K562 (cell line): Measurements from ENCODE around the gene MTERF2. TPM values are rescaled to one million over a fixed set of nuclear protein-coding genes. Genes with fewer than 3 reads are reported as not detected.

Source experiments
- ARID1B ChIP-seq: fragments of 450-650 bp; IDR thresholded peaks from 2 replicates; pipeline ENCODE4 v1.6.1; 2016; ENCODE audit warnings: antibody characterized with exemption, mild to moderate bottlenecking, inconsistent platforms
- ARNT ChIP-seq, 2 experiments: fragments of 450-650 bp; IDR thresholded peaks; 2 replicates each; pipeline ENCODE4 v1.6.1; 2016; ENCODE audit warnings: mild to moderate bottlenecking in 1 of 2
- BCL6 ChIP-seq: fragments of 250-450 bp; sonication (Bioruptor Pico); IDR thresholded peaks from 2 replicates; pipeline ENCODE4 v1.4.0; 2020
- C11orf30 ChIP-seq: fragments of 450-650 bp; IDR thresholded peaks from 2 replicates; pipeline ENCODE4 v1.6.1; 2016; ENCODE audit warnings: low read depth, mild to moderate bottlenecking
- HDAC1 ChIP-seq, 2 experiments: fragments of 450-650 bp; IDR thresholded peaks; 2 replicates each; pipeline ENCODE4 v1.6.1; 2016 to 2017; ENCODE audit warnings: inconsistent platforms in 1 of 2, mild to moderate bottlenecking in 1 of 2, moderate library complexity in 1 of 2
- KDM2B ChIP-seq: fragments of 250-450 bp; sonication (Bioruptor Pico); IDR thresholded peaks from 2 replicates; pipeline ENCODE4 v1.8.0; 2021; ENCODE audit warnings: mild to moderate bottlenecking, moderate library complexity
- L3MBTL2 ChIP-seq: fragments of 450-650 bp; IDR thresholded peaks from 2 replicates; pipeline ENCODE4 v1.6.1; 2016; ENCODE audit warnings: mild to moderate bottlenecking, moderate library complexity
- MYC ChIP-seq, 2 experiments: fragments of 250-450 bp in 1 of 2; sonication (Bioruptor Pico) in 1 of 2; IDR thresholded peaks; 2 replicates each; pipeline versions ENCODE4 v1.5.1 to v1.6.1; 2012 to 2021; ENCODE audit warnings: low read depth in 2 of 2, borderline replicate concordance in 1 of 2, improper control_type of control experiment in 1 of 2, low read length in 1 of 2, mild to moderate bottlenecking in 1 of 2, moderate library complexity in 1 of 2
- NKRF ChIP-seq: fragments of 450-650 bp; IDR thresholded peaks from 2 replicates; pipeline ENCODE4 v1.6.1; 2016; ENCODE audit warnings: borderline replicate concordance
- PCBP2 ChIP-seq: fragments of 200-400 bp; formaldehyde crosslinking; IDR thresholded peaks from 2 replicates; pipeline ENCODE4 v1.6.1; 2018; ENCODE audit warnings: low read length, low read depth, mild to moderate bottlenecking, moderate library complexity; ENCODE audit not compliant: poor library complexity, severe bottlenecking
- POLR2H ChIP-seq: IDR thresholded peaks from 2 replicates; pipeline ENCODE4 v1.6.1; 2016; ENCODE audit warnings: missing genetic modification characterization, low read depth, mild to moderate bottlenecking, control low read depth, missing compliant biosample characterization, moderate library complexity
- RAD21 ChIP-seq, 2 experiments: fragments of 250-450 bp in 1 of 2; fragments of 450-650 bp in 1 of 2; sonication (Bioruptor Pico) in 1 of 2; formaldehyde crosslinking in 1 of 2; IDR thresholded peaks in 1 of 2; conservative IDR thresholded peaks in 1 of 2; 2 replicates each; pipeline versions ENCODE4 v1.4.0 to v1.8.0; 2020 to 2022; ENCODE audit warnings: mild to moderate bottlenecking in 2 of 2, moderate library complexity in 1 of 2
- RB1 ChIP-seq: fragments of 450-650 bp; IDR thresholded peaks from 2 replicates; pipeline ENCODE4 v1.6.1; 2017; ENCODE audit warnings: low read depth, mild to moderate bottlenecking
- SP1 ChIP-seq: sonication (generic); formaldehyde crosslinking; IDR thresholded peaks from 2 replicates; pipeline ENCODE4 v1.8.1; 2022; ENCODE audit warnings: mild to moderate bottlenecking, missing genetic modification reagents
- TAF1 ChIP-seq: IDR thresholded peaks from 2 replicates; pipeline ENCODE4 v1.6.1; 2011; ENCODE audit warnings: mild to moderate bottlenecking, low read length, moderate library complexity; ENCODE audit not compliant: insufficient read depth, control insufficient read depth, severe bottlenecking; ENCODE audit errors: extremely low read depth
- TEAD1 ChIP-seq, 2 experiments: fragments of 450-650 bp in 1 of 2; sonication (generic) in 1 of 2; formaldehyde crosslinking; IDR thresholded peaks; 2 replicates each; pipeline versions ENCODE4 v1.4.0 to v1.8.0; 2020 to 2022; ENCODE audit warnings: mild to moderate bottlenecking in 2 of 2, missing genetic modification reagents in 1 of 2
- USF2 ChIP-seq: sonication (generic); formaldehyde crosslinking; IDR thresholded peaks from 2 replicates; pipeline ENCODE4 v1.5.0; 2020; ENCODE audit warnings: missing genetic modification reagents
- YY1 ChIP-seq, 3 experiments: IDR thresholded peaks; 2 replicates each; pipeline ENCODE4 v1.6.1; 2011; ENCODE audit warnings: low read length in 2 of 3, mild to moderate bottlenecking in 2 of 3, moderate library complexity in 2 of 3, borderline replicate concordance in 1 of 3, control low read depth in 1 of 3, low read depth in 1 of 3; ENCODE audit not compliant: insufficient read depth in 3 of 3, insufficient replicate concordance in 2 of 3, control insufficient read depth in 1 of 3, insufficient read length in 1 of 3; ENCODE audit errors: extremely low read depth in 1 of 3
- ZBTB9 ChIP-seq: fragments of 450-650 bp; formaldehyde crosslinking; IDR thresholded peaks from 2 replicates; pipeline ENCODE4 v1.4.0; 2020; ENCODE audit warnings: mild to moderate bottlenecking, moderate library complexity
- ZNF76 ChIP-seq: fragments of 250-450 bp; sonication (Bioruptor Pico); IDR thresholded peaks from 2 replicates; pipeline ENCODE4 v1.4.0; 2020; ENCODE audit warnings: mild to moderate bottlenecking, moderate library complexity, borderline replicate concordance
- ZNF778 ChIP-seq: fragments of 450-650 bp; formaldehyde crosslinking; IDR thresholded peaks from 2 replicates; pipeline ENCODE4 v1.4.0; 2020; ENCODE audit warnings: mild to moderate bottlenecking, moderate library complexity
- polyA plus RNA-seq, 8 experiments: library from polyadenylated mRNA; depleted of rRNA in 4 of 8; stranded (reverse) in 5 of 8; unstranded in 3 of 8; fragments of >200 nt; fragmentation: Nextera tagmentation in 2 of 8; fragmentation: Illumina TruSeq in 1 of 8; extraction: Ambion mirVana in 2 of 8; extraction: Trizol in 1 of 8; gene quantifications; 2 replicates each; pipeline versions ENCODE4 v1.2.1 to v1.2.3, GENCODE V29; 2011 to 2014; ENCODE audit warnings: inconsistent platforms in 1 of 8, missing spikeins in 1 of 8
- total RNA-seq, 7 experiments: library from RNA; depleted of rRNA in 6 of 7; stranded (reverse); fragments of >200 nt in 6 of 7; fragmentation: Illumina TruSeq in 2 of 7; extraction: Trizol in 2 of 7; gene quantifications; 2 replicates each; pipeline versions ENCODE4 v1.2.1 to v1.2.3, GENCODE V29; 2011 to 2021; ENCODE audit warnings: low replicate concordance in 1 of 7

MTERF2 gene
- total and polyA plus RNA-seq, 9 of the 15 experiments (the other 6 are each of a cell fraction or from before 2014, with no cell fraction given) = 10.0 to 63.2 (median 33.2) TPM

GRCh38 chr12:106986625-106987389 lies at the start of gene MTERF2 (continued):
- TF ChIP-seq L3MBTL2 (peak; percentile 95), ARNT (IDR thresholded peaks at IDR 0.05) (no peak), POLR2H (tag) (peak; percentile 47; the same call in 1 of the 2 replicates), HDAC1 (IDR thresholded peaks at IDR 0.05) (peak in 1 of 2 experiments; percentile 58; a peak in 2 of 4 replicates), TEAD1 (CRISPR knock-in tag; IDR thresholded peaks at IDR 0.05) (peak in 1 of 2 experiments; percentile 77; a peak in 1 of 4 replicates), ZNF778 (CRISPR knock-in tag) (no peak), MYC (IDR thresholded peaks at IDR 0.05; ENCODE audit: low read depth, low read length) (peak; percentile 63; the same call in 1 of the 2 replicates), MYC (CRISPR knock-in tag; IDR thresholded peaks at IDR 0.05; ENCODE audit: borderline replicate concordance, low read depth) (no peak), SP1 (CRISPR knock-in tag) (peak; percentile 74), NKRF (no peak), USF2 (CRISPR knock-in tag) (peak; percentile 42; the same call in 1 of the 2 replicates), ZBTB9 (peak; percentile 58; the same call in 1 of the 2 replicates), C11orf30 (no peak), YY1 (IDR thresholded peaks at IDR 0.05; ENCODE audit: borderline replicate concordance in 1 of 3, control insufficient read depth in 1 of 3, extremely low read depth in 1 of 3, insufficient read depth in 3 of 3, insufficient read length in 1 of 3, insufficient replicate concordance in 2 of 3, low read depth in 1 of 3, low read length in 2 of 3) (peak in 2 of 3 experiments; percentile 13 to 52), TAF1 (peak; percentile 54), ARID1B (0 out of 2 replicates have a peak, but pooled peaks have one; percentile 20), ZNF76 (no peak), BCL6 (no peak), KDM2B (peak; percentile 10; the same call in 1 of the 2 replicates), PCBP2 (no peak), RAD21 (CRISPR knock-in tag; conservative IDR thresholded peaks at IDR 0.05 in 1 of 2, IDR thresholded peaks at IDR 0.05 in 1 of 2) (0 out of 4 replicates have a peak, but pooled peaks of 1 of the 2 experiments have one; percentile 7), RB1 (peak; percentile 28; the same call in 1 of the 2 replicates)
